ENCODE measurements around the gene BEGAIN.

Gene BEGAIN

GRCh38 chr14:100614803-100615202, 27.6 kb upstream of the BEGAIN start:
- no peak for DNase-seq

- no peak for DNase-seq
Measured at GRCh38 chr14:100612986-100613385, 25.8 kb upstream of the BEGAIN start.

GRCh38 chr14:100611811-100612480, 24.7 kb upstream of the BEGAIN start:
- no peak for DNase-seq

GRCh38 chr14:100610511-100611217, 23.4 kb upstream of the BEGAIN start:
- DNase-seq = no peak

GRCh38 chr14:100609941-100610391, 22.7 kb upstream of the BEGAIN start:
- no peak for DNase-seq

- DNase-seq = no peak
Measured at GRCh38 chr14:100609331-100609870, 22.2 kb upstream of the BEGAIN start.

GRCh38 chr14:100608586-100609330, 21.5 kb upstream of the BEGAIN start:
- DNase-seq = no peak

GRCh38 chr14:100608064-100608463, 20.8 kb upstream of the BEGAIN start:
- no peak for DNase-seq

- DNase-seq = no peak
Measured at GRCh38 chr14:100607611-100607956, 20.4 kb upstream of the BEGAIN start.

- no peak for DNase-seq
Measured at GRCh38 chr14:100606687-100607610, 19.7 kb upstream of the BEGAIN start.

GRCh38 chr14:100605706-100606686, 18.8 kb upstream of the BEGAIN start:
- DNase-seq = no peak

- no peak for DNase-seq
Measured at GRCh38 chr14:100605230-100605629, 18.0 kb upstream of the BEGAIN start.

- DNase-seq = no peak
Measured at GRCh38 chr14:100604709-100605108, 17.5 kb upstream of the BEGAIN start.

- no peak for DNase-seq
Measured at GRCh38 chr14:100604121-100604501, 16.9 kb upstream of the BEGAIN start.

- DNase-seq = no peak
Measured at GRCh38 chr14:100603341-100604120, 16.3 kb upstream of the BEGAIN start.

GRCh38 chr14:100602621-100603230, 15.5 kb upstream of the BEGAIN start:
- DNase-seq = no peak

GRCh38 chr14:100601914-100602313, 14.7 kb upstream of the BEGAIN start:
- no peak for DNase-seq

GRCh38 chr14:100601064-100601463, 13.8 kb upstream of the BEGAIN start:
- DNase-seq = no peak

- DNase-seq = no peak
Measured at GRCh38 chr14:100599981-100600380, 12.8 kb upstream of the BEGAIN start.

GRCh38 chr14:100594625-100594951, 7.4 kb upstream of the BEGAIN start:
- no peak for DNase-seq

Measured in T1000 (cell line).